Measurements from ENCODE around the gene NEBL.

DNA sequence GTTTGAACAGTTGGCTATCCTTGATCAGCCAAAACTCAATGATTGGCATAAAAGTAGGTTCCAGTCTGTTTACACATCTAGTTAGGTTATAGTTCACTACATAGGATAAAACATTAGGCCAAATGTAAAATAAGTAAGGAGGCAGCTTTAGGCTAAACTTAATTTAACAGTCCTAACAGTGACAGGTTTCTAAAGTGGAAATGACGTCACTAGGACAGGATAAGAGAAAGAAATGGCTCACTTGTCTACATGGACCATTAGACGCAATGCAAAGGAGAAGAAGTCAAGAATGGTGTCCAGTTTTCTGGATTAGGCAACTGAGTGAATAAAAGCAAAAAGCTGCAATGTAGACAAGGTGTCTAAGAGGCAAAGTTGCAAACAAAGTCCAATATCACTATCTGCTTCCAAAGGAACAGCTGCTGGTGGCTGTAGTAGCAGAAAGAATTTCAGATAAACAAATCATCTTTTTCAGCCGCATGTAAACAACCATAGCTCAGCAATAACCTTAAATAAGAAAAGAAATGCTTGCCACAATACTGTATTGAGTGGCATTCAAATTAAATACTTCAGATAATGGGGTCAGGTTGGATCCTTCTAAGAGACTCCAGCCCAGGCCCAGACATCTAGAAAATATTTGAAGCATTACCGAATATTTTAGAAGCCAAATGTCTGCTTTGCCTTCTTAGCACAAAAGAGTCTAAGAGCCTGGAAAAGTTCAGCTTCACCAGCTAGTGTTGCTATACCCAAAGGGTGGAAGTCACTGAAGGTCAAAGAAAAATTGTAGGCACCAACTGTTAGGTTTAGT lies 154.2 kb downstream of the NEBL start:
- TF ChIP-seq, protein P1, sequence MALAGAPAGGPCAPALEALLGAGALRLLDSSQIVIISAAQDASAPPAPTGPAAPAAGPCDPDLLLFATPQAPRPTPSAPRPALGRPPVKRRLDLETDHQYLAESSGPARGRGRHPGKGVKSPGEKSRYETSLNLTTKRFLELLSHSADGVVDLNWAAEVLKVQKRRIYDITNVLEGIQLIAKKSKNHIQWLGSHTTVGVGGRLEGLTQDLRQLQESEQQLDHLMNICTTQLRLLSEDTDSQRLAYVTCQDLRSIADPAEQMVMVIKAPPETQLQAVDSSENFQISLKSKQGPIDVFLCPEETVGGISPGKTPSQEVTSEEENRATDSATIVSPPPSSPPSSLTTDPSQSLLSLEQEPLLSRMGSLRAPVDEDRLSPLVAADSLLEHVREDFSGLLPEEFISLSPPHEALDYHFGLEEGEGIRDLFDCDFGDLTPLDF (CRISPR knock-in tag; IDR thresholded peaks at IDR 0.05) = no peak
- no peak for TF ChIP-seq RAD21 (CRISPR knock-in tag; conservative IDR thresholded peaks at IDR 0.05 in 1 of 2, IDR thresholded peaks at IDR 0.05 in 1 of 2)
- TF ChIP-seq, protein P2, sequence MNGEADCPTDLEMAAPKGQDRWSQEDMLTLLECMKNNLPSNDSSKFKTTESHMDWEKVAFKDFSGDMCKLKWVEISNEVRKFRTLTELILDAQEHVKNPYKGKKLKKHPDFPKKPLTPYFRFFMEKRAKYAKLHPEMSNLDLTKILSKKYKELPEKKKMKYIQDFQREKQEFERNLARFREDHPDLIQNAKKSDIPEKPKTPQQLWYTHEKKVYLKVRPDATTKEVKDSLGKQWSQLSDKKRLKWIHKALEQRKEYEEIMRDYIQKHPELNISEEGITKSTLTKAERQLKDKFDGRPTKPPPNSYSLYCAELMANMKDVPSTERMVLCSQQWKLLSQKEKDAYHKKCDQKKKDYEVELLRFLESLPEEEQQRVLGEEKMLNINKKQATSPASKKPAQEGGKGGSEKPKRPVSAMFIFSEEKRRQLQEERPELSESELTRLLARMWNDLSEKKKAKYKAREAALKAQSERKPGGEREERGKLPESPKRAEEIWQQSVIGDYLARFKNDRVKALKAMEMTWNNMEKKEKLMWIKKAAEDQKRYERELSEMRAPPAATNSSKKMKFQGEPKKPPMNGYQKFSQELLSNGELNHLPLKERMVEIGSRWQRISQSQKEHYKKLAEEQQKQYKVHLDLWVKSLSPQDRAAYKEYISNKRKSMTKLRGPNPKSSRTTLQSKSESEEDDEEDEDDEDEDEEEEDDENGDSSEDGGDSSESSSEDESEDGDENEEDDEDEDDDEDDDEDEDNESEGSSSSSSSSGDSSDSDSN (IDR thresholded peaks at IDR 0.05; ENCODE audit: borderline replicate concordance in 1 of 2, low read depth in 2 of 2, low read length in 2 of 2) = no peak
- TF ChIP-seq ZEB2 (IDR thresholded peaks at IDR 0.05) = no peak
- TF ChIP-seq HMGN3 (IDR thresholded peaks at IDR 0.05; ENCODE audit: borderline replicate concordance, extremely low read depth, insufficient read length, low read depth, low read length) = no peak
- TF ChIP-seq SP1 (CRISPR knock-in tag; IDR thresholded peaks at IDR 0.05) = no peak
- TF ChIP-seq EZH2 (IDR thresholded peaks at IDR 0.05; ENCODE audit: borderline replicate concordance, low read depth, low read length) = no peak
- TF ChIP-seq ZFP36 (IDR thresholded peaks at IDR 0.05; ENCODE audit: low read depth, low read length, partially characterized antibody) = no peak
- TF ChIP-seq ZNF184 (CRISPR knock-in tag; IDR thresholded peaks at IDR 0.05) = no peak
- TF ChIP-seq FOXP1 (CRISPR knock-in tag; IDR thresholded peaks at IDR 0.05) = no peak
- TF ChIP-seq, protein P3, sequence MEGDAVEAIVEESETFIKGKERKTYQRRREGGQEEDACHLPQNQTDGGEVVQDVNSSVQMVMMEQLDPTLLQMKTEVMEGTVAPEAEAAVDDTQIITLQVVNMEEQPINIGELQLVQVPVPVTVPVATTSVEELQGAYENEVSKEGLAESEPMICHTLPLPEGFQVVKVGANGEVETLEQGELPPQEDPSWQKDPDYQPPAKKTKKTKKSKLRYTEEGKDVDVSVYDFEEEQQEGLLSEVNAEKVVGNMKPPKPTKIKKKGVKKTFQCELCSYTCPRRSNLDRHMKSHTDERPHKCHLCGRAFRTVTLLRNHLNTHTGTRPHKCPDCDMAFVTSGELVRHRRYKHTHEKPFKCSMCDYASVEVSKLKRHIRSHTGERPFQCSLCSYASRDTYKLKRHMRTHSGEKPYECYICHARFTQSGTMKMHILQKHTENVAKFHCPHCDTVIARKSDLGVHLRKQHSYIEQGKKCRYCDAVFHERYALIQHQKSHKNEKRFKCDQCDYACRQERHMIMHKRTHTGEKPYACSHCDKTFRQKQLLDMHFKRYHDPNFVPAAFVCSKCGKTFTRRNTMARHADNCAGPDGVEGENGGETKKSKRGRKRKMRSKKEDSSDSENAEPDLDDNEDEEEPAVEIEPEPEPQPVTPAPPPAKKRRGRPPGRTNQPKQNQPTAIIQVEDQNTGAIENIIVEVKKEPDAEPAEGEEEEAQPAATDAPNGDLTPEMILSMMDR (IDR thresholded peaks at IDR 0.05 in 2 of 3, conservative IDR thresholded peaks at IDR 0.05 in 1 of 3; ENCODE audit: insufficient read depth in 2 of 3, low read depth in 1 of 3, low read length in 3 of 3) = no peak
- no peak for TF ChIP-seq ZBTB8A (IDR thresholded peaks at IDR 0.05; ENCODE audit: partially characterized antibody)
- no peak for TF ChIP-seq ZNF75A (CRISPR knock-in tag; IDR thresholded peaks at IDR 0.05)
- no peak for TF ChIP-seq EGR1 (conservative IDR thresholded peaks at IDR 0.05)
